Left lung (tissue), 10 donors: ENCODE results near the gene CHST9. TPM values are rescaled to one million over a fixed set of nuclear protein-coding genes. Genes with fewer than 3 reads are reported as not detected.

Experiments
- ATAC-seq: fragments of 200-7000 bp; cut with Tn5 transposase; one replicate; pipeline ENCODE4 v1.9.1; 2020; ENCODE audit warnings: moderate library complexity
- DNase-seq, 4 donors: peaks; one replicate each; pipeline ENCODE4 v3.0.0-alpha.2; 2013 to 2020
- H3K27ac ChIP-seq, 2 donors: fragments of 200-600 bp; sonication (generic) in 1 of 2; one replicate each; pipeline versions ENCODE4 v1.5.0 to v1.8.0; 2020 to 2021
- H3K27me3 ChIP-seq, 2 donors: fragments of 200-600 bp; sonication (generic) in 1 of 2; one replicate each; pipeline versions ENCODE4 v1.5.0 to v1.8.0; 2020 to 2021
- H3K36me3 ChIP-seq, 2 donors: fragments of 200-600 bp; sonication (generic) in 1 of 2; one replicate each; pipeline versions ENCODE4 v1.5.0 to v1.8.0; 2020 to 2021
- H3K4me1 ChIP-seq, 2 donors: fragments of 200-600 bp; one replicate each; pipeline ENCODE4 v1.8.0; 2021
- H3K4me3 ChIP-seq, 2 donors: fragments of 200-600 bp; sonication (generic) in 1 of 2; one replicate each; pipeline versions ENCODE4 v1.5.0 to v1.8.0; 2020 to 2021; ENCODE audit warnings: mild to moderate bottlenecking in 1 of 2
- H3K9me3 ChIP-seq, 2 donors: fragments of 200-600 bp; sonication (generic) in 1 of 2; one replicate each; pipeline versions ENCODE4 v1.5.0 to v1.8.0; 2020 to 2021
- CTCF ChIP-seq, 2 donors: fragments of 200-600 bp; sonication (generic) in 1 of 2; IDR thresholded peaks; one replicate each; pipeline versions ENCODE4 v1.5.0 to v1.8.0; 2021; ENCODE audit warnings: antibody characterized with exemption in 2 of 2
- intact Hi-C, 2 donors: fragments of 100-400 bp; cut with DNase I; formaldehyde crosslinking; loops; one replicate each; pipeline versions ENCODE4 v1.11.2 to v1.14.2; 2022
- polyA plus RNA-seq, 6 donors: library from polyadenylated mRNA; unstranded; fragments of 120-200 nt; gene quantifications; one replicate each; pipeline ENCODE4 v1.2.1, GENCODE V29; 2013; ENCODE audit not compliant: insufficient read length in 6 of 6
- total RNA-seq, 2 donors: library from RNA; stranded (reverse); fragmentation: NEBNext Ultra II Directional; extraction: Animal tissue kit (Norgen Biotek cat#: 25700); gene quantifications; one replicate each; pipeline ENCODE4 v1.2.1, GENCODE V29; 2021
- donor health status: DM: no; HTN: yes; CAD: no.
- donor health status: DM: no; HTN: no; CAD: no.

The CHST9 gene
- total and polyA plus RNA-seq, 8 donors = 0.12 to 4.2 (median 2.6) TPM

GRCh38 chr18:27225947-27226481 is 40.9 kb upstream of the CHST9 start:
- no peaks in the 10 kb centered on the region for H3K36me3 ChIP-seq
- no peak for TF ChIP-seq CTCF (IDR thresholded peaks at IDR 0.05)
- intact Hi-C loops = no loop called here
- no peak overlapping the region for H3K27ac ChIP-seq
- H3K4me1 ChIP-seq = no peaks in the 10 kb centered on the region
- no peak overlapping the region for H3K4me3 ChIP-seq
- no peak for ATAC-seq
- H3K27me3 ChIP-seq = no peaks in the 10 kb centered on the region
- no peak for DNase-seq
- no peaks in the 10 kb centered on the region for H3K9me3 ChIP-seq

- Histone ChIP-seq H3K9me3 (no peaks in the 10 kb centered on the region), H3K36me3 (no peaks in the 10 kb centered on the region), H3K27ac (no peak overlapping the region), H3K4me1 (no peaks in the 10 kb centered on the region), H3K4me3 (no peak overlapping the region), H3K27me3 (no peaks in the 10 kb centered on the region)
- ATAC-seq (no peak), DNase-seq (no peak)
- intact Hi-C loops = no loop called here
- TF ChIP-seq CTCF (IDR thresholded peaks at IDR 0.05) = no peak
Observed at GRCh38 chr18:27223526-27224291, 38.6 kb upstream of the CHST9 start.

- Histone ChIP-seq H3K9me3 (no peaks in the 10 kb centered on the region), H3K4me1 (no peaks in the 10 kb centered on the region), H3K27me3 (no peaks in the 10 kb centered on the region), H3K4me3 (no peak overlapping the region), H3K27ac (no peak overlapping the region), H3K36me3 (no peaks in the 10 kb centered on the region)
- no peak for TF ChIP-seq CTCF (IDR thresholded peaks at IDR 0.05)
- ATAC-seq (no peak), DNase-seq (no peak)
- intact Hi-C loops = no loop called here
Observed at GRCh38 chr18:27214831-27215230, 29.7 kb upstream of the CHST9 start.

GRCh38 chr18:27213123-27213717 is 28.1 kb upstream of the CHST9 start:
- ATAC-seq = no peak
- Histone ChIP-seq H3K4me1 (no peaks in the 10 kb centered on the region), H3K4me3 (no peak overlapping the region), H3K9me3 (no peaks in the 10 kb centered on the region), H3K27me3 (no peaks in the 10 kb centered on the region), H3K36me3 (no peaks in the 10 kb centered on the region), H3K27ac (no peak overlapping the region)
- intact Hi-C loops = no loop called here
- DNase-seq = no peak
- TF ChIP-seq CTCF (IDR thresholded peaks at IDR 0.05) = no peak

- no peak for TF ChIP-seq CTCF (IDR thresholded peaks at IDR 0.05)
Observed at GRCh38 chr18:27211569-27211968, 26.5 kb upstream of the CHST9 start.

More at GRCh38 chr18:27211569-27211968, 26.5 kb upstream of the CHST9 start:
- Histone ChIP-seq H3K36me3 (no peaks in the 10 kb centered on the region), H3K27me3 (no peaks in the 10 kb centered on the region), H3K9me3 (no peaks in the 10 kb centered on the region), H3K4me1 (no peaks in the 10 kb centered on the region), H3K27ac (no peak overlapping the region), H3K4me3 (no peak overlapping the region)
- no peak for DNase-seq
- intact Hi-C loops = no loop called here
- no peak for ATAC-seq
